Stimulated activated CD4-positive, alpha-beta T cell treated with anti-CD3 and anti-CD28 coated beads, Interleukin-15, amount 100 ng/mL, for 48 hours (primary cell): ENCODE data around the gene ZNF132.
A peak's percentile ranks its signal among the peaks of the same experiment; 100 is the strongest.
"Not testable (repeated sequence)": the region's sequence is repeated elsewhere in the genome, so short reads cannot be mapped to it uniquely, and the experiment has no call there.

Experiments used
- DNase-seq, 2 donors: peaks; one replicate each; pipeline ENCODE4 v3.0.0-alpha.2; 2020; ENCODE audit warnings: low read depth in 2 of 2

Gene ZNF132

GRCh38 chr19:58407658-58408151, 32.2 kb downstream of the ZNF132 start:
- DNase-seq = no peak

- no peak for DNase-seq
Measured at GRCh38 chr19:58406818-58407657, 32.9 kb downstream of the ZNF132 start.

- not testable (repeated sequence) for DNase-seq
Measured at GRCh38 chr19:58403920-58404478, 36.0 kb downstream of the ZNF132 start.

- DNase-seq = no peak
Measured at GRCh38 chr19:58401840-58402421, 38.0 kb downstream of the ZNF132 start.

- peak; percentile 98 to 99 for DNase-seq
Measured at GRCh38 chr19:58400916-58401839, 38.8 kb downstream of the ZNF132 start.

GRCh38 chr19:58400316-58400915, 39.5 kb downstream of the ZNF132 start:
- DNase-seq = no peak

GRCh38 chr19:58399903-58400302, 40.0 kb downstream of the ZNF132 start:
- no peak for DNase-seq

GRCh38 chr19:58398545-58398944, 41.4 kb downstream of the ZNF132 start:
- DNase-seq = no peak

- DNase-seq = no peak
Measured at GRCh38 chr19:58398087-58398486, 41.9 kb downstream of the ZNF132 start.

GRCh38 chr19:58397533-58398037, 42.4 kb downstream of the ZNF132 start:
- DNase-seq = no peak

- DNase-seq = no peak
Measured at GRCh38 chr19:58396691-58397532, 43.0 kb downstream of the ZNF132 start.

- DNase-seq = no peak
Measured at GRCh38 chr19:58395979-58396627, 43.9 kb downstream of the ZNF132 start.

- no peak for DNase-seq
Measured at GRCh38 chr19:58395220-58395978, 44.6 kb downstream of the ZNF132 start, which contains the start of gene RNF225. RNF225 (plus strand) TSS chr19:58395656; CDS start chr19:58396090, 434 bp downstream.

- DNase-seq = no peak
Measured at GRCh38 chr19:58394821-58395219, 45.1 kb downstream of the ZNF132 start.

- no peak for DNase-seq
Measured at GRCh38 chr19:58393725-58394033, 46.3 kb downstream of the ZNF132 start.

- no peak for DNase-seq
Measured at GRCh38 chr19:58392945-58393724, 46.8 kb downstream of the ZNF132 start.

GRCh38 chr19:58388175-58388526, 51.8 kb downstream of the ZNF132 start:
- no peak for DNase-seq
